Measurements from ENCODE around the gene DYNLL1. TPM values are rescaled to one million over a fixed set of nuclear protein-coding genes. Genes with fewer than 3 reads are reported as not detected.
A peak's percentile ranks its signal among the peaks of the same experiment; 100 is the strongest.

Gene DYNLL1
- total and polyA plus RNA-seq, 2 of the 13 experiments (the other 11 are each of a cell fraction or from before 2014, with no cell fraction given): 271 to 294 TPM

DNA sequence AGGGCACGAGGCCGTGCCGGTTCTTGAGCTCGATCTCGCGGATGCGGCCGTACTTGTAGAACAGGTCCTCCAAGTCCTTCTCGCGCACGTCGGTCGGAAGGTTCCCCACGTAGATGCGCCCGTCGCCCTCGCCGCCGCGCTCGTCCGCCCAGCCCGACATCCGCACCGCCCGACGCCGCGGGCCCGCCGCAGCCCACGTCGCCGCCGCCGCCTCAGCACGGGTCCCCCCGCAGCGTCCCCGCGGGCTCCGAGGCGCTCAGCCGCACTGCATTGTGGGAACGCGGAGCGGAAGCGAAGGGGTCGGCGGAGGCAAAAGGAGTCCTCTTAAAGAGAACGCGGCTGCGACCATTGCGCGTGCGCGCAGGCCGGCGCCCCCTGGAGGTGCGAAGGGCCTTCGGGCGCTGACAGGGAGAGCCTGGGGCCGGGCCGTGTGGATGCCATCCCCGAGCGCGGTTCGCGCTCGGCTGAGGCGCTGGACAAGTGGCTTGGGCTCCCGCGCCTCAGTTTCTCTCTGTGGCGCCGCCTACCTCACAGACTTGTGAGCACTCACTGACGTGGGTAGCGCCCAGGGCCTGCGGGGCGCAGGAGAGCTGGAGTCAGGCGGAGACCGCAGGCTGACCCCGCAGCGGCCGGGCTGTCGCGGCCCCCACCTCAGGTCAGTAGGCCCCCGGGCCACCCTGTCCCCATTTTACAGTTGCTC is 26.3 kb upstream of the DYNLL1 start, which contains the start of gene SRSF9 (continued):
- TF ChIP-seq, protein P1, sequence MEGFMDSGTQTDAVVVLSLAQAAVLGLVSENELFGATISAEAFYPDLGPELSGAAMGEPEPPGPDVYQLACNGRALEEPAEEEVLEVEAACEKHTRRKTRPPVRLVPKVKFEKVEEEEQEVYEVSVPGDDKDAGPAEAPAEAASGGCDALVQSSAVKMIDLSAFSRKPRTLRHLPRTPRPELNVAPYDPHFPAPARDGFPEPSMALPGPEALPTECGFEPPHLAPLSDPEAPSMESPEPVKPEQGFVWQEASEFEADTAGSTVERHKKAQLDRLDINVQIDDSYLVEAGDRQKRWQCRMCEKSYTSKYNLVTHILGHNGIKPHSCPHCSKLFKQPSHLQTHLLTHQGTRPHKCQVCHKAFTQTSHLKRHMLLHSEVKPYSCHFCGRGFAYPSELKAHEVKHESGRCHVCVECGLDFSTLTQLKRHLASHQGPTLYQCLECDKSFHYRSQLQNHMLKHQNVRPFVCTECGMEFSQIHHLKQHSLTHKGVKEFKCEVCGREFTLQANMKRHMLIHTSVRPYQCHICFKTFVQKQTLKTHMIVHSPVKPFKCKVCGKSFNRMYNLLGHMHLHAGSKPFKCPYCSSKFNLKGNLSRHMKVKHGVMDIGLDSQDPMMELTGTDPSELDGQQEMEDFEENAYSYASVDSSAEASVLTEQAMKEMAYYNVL (CRISPR knock-in tag; IDR thresholded peaks at IDR 0.05; ENCODE audit: borderline replicate concordance): 0 out of 2 replicates have a peak, but pooled peaks have one; percentile 58
- peak; percentile 52 for TF ChIP-seq HCFC1 (IDR thresholded peaks at IDR 0.05; ENCODE audit: low read depth, low read length)
- TF ChIP-seq ZNF552 (CRISPR knock-in tag; IDR thresholded peaks at IDR 0.05; ENCODE audit: borderline replicate concordance): no peak
- TF ChIP-seq ZNF629 (CRISPR knock-in tag; conservative IDR thresholded peaks at IDR 0.05): peak; percentile 88
- no peak for TF ChIP-seq ZBTB42 (CRISPR knock-in tag; IDR thresholded peaks at IDR 0.05)
- peak; percentile 93; the same call in 2 of the 3 replicates for TF ChIP-seq MXI1 (IDR thresholded peaks at IDR 0.05; ENCODE audit: borderline replicate concordance, low read depth, low read length)
- no peak; the same call in 1 of the 2 replicates for TF ChIP-seq ZXDC (CRISPR knock-in tag; IDR thresholded peaks at IDR 0.05)
- peak; percentile 32; the same call in 1 of the 2 replicates for TF ChIP-seq PPARG (CRISPR knock-in tag; conservative IDR thresholded peaks at IDR 0.05)
- TF ChIP-seq, protein P2, sequence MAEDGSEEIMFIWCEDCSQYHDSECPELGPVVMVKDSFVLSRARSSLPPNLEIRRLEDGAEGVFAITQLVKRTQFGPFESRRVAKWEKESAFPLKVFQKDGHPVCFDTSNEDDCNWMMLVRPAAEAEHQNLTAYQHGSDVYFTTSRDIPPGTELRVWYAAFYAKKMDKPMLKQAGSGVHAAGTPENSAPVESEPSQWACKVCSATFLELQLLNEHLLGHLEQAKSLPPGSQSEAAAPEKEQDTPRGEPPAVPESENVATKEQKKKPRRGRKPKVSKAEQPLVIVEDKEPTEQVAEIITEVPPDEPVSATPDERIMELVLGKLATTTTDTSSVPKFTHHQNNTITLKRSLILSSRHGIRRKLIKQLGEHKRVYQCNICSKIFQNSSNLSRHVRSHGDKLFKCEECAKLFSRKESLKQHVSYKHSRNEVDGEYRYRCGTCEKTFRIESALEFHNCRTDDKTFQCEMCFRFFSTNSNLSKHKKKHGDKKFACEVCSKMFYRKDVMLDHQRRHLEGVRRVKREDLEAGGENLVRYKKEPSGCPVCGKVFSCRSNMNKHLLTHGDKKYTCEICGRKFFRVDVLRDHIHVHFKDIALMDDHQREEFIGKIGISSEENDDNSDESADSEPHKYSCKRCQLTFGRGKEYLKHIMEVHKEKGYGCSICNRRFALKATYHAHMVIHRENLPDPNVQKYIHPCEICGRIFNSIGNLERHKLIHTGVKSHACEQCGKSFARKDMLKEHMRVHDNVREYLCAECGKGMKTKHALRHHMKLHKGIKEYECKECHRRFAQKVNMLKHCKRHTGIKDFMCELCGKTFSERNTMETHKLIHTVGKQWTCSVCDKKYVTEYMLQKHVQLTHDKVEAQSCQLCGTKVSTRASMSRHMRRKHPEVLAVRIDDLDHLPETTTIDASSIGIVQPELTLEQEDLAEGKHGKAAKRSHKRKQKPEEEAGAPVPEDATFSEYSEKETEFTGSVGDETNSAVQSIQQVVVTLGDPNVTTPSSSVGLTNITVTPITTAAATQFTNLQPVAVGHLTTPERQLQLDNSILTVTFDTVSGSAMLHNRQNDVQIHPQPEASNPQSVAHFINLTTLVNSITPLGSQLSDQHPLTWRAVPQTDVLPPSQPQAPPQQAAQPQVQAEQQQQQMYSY (CRISPR knock-in tag; IDR thresholded peaks at IDR 0.05): no peak
- peak; percentile 27; the same call in 1 of the 2 replicates for TF ChIP-seq KDM1A (CRISPR knock-in tag; IDR thresholded peaks at IDR 0.05)
- TF ChIP-seq AGO2 (optimal IDR thresholded peaks at IDR 0.05; ENCODE audit: low read depth, low read length): no peak
- no peak for TF ChIP-seq ZNF343 (CRISPR knock-in tag; IDR thresholded peaks at IDR 0.05)
- TF ChIP-seq ZNF878 (CRISPR knock-in tag; IDR thresholded peaks at IDR 0.05): no peak
- TF ChIP-seq, protein P3, sequence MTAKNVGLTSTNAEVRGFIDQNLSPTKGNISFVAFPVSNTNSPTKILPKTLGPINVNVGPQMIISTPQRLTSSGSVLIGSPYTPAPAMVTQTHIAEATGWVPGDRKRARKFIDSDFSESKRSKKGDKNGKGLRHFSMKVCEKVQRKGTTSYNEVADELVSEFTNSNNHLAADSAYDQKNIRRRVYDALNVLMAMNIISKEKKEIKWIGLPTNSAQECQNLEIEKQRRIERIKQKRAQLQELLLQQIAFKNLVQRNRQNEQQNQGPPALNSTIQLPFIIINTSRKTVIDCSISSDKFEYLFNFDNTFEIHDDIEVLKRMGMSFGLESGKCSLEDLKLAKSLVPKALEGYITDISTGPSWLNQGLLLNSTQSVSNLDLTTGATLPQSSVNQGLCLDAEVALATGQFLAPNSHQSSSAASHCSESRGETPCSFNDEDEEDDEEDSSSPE (CRISPR knock-in tag; IDR thresholded peaks at IDR 0.05): peak; percentile 82
- TF ChIP-seq NFE2 (CRISPR knock-in tag; IDR thresholded peaks at IDR 0.05): no peak
- TF ChIP-seq THYN1 (CRISPR knock-in tag; IDR thresholded peaks at IDR 0.05; ENCODE audit: borderline replicate concordance, low read depth): no peak
- no peak for TF ChIP-seq MTF1 (CRISPR knock-in tag; IDR thresholded peaks at IDR 0.05)
- TF ChIP-seq NFKBIZ (CRISPR knock-in tag; IDR thresholded peaks at IDR 0.05): no peak; the same call in 1 of the 2 replicates
- TF ChIP-seq NFIB (CRISPR knock-in tag; IDR thresholded peaks at IDR 0.05; ENCODE audit: borderline replicate concordance): no peak
- TF ChIP-seq ZBTB7B (CRISPR knock-in tag; IDR thresholded peaks at IDR 0.05): peak; percentile 51; the same call in 1 of the 2 replicates
- no peak for TF ChIP-seq MAFF (IDR thresholded peaks at IDR 0.05; ENCODE audit: low read depth, low read length)
